Nephron (organoid): Measurements from ENCODE around the gene ZNF777.

Experiments
- H3K27ac Mint-ChIP-seq, 3 experiments: 2 replicates each; pipeline ENCODE4 v1.8.0; 2020; ENCODE audit warnings: mixed read lengths in 3 of 3, mild to moderate bottlenecking in 2 of 3, moderate library complexity in 1 of 3
- H3K27me3 Mint-ChIP-seq: 2 replicates; pipeline ENCODE4 v1.8.0; 2021; ENCODE audit warnings: low read depth, mild to moderate bottlenecking, moderate library complexity, mixed read lengths
- H3K36me3 Mint-ChIP-seq: 2 replicates; pipeline ENCODE4 v1.8.0; 2020; ENCODE audit warnings: low read depth, mixed read lengths
- H3K4me1 Mint-ChIP-seq: 2 replicates; pipeline ENCODE4 v1.8.0; 2020; ENCODE audit warnings: mixed read lengths
- H3K4me3 Mint-ChIP-seq, 3 experiments: 2 replicates each; pipeline ENCODE4 v1.8.0; 2020; ENCODE audit warnings: mild to moderate bottlenecking in 3 of 3, mixed read lengths in 3 of 3, moderate library complexity in 2 of 3
- H3K9me3 Mint-ChIP-seq: 2 replicates; pipeline ENCODE4 v1.8.0; 2020; ENCODE audit warnings: mixed read lengths
- CTCF ChIP-seq, 3 experiments: fragments of 200-600 bp; sonication (generic); IDR thresholded peaks; one replicate each; pipeline ENCODE4 v1.5.0; 2021; ENCODE audit warnings: antibody characterized with exemption in 3 of 3; ENCODE audit not compliant: unreplicated experiment in 3 of 3

The ZNF777 gene

GRCh38 chr7:149423449-149424110 lies 37.3 kb downstream of the ZNF777 start:
- no peak overlapping the region for H3K27ac Mint-ChIP-seq
- peaks cover 3% of the 10 kb centered on the region for H3K36me3 Mint-ChIP-seq
- H3K27me3 Mint-ChIP-seq: no peaks in the 10 kb centered on the region
- H3K9me3 Mint-ChIP-seq: no peaks in the 10 kb centered on the region
- no peaks in the 10 kb centered on the region for H3K4me1 Mint-ChIP-seq
- TF ChIP-seq CTCF (IDR thresholded peaks at IDR 0.05; ENCODE audit: unreplicated experiment in 3 of 3): no peak
- peak overlapping the region in 1 of 3 experiments; percentile 1 for H3K4me3 Mint-ChIP-seq

GRCh38 chr7:149422914-149423301 lies 38.0 kb downstream of the ZNF777 start:
- no peak overlapping the region for H3K4me3 Mint-ChIP-seq
- H3K4me1 Mint-ChIP-seq: no peaks in the 10 kb centered on the region
- TF ChIP-seq CTCF (IDR thresholded peaks at IDR 0.05; ENCODE audit: unreplicated experiment in 3 of 3): no peak
- H3K27ac Mint-ChIP-seq: no peak overlapping the region
- H3K9me3 Mint-ChIP-seq: no peaks in the 10 kb centered on the region
- no peaks in the 10 kb centered on the region for H3K27me3 Mint-ChIP-seq
- H3K36me3 Mint-ChIP-seq: no peaks in the 10 kb centered on the region

- Mint-ChIP-seq H3K9me3 (no peaks in the 10 kb centered on the region), H3K27me3 (no peaks in the 10 kb centered on the region), H3K27ac (peak overlapping the region in 1 of 3 experiments; percentile 63), H3K4me3 (peak overlapping the region; percentile 69 to 81 (median 80)), H3K4me1 (no peaks in the 10 kb centered on the region), H3K36me3 (no peaks in the 10 kb centered on the region)
- TF ChIP-seq CTCF (IDR thresholded peaks at IDR 0.05; ENCODE audit: unreplicated experiment in 3 of 3): peak; percentile 30 to 54 (median 48)
Observed at GRCh38 chr7:149422162-149422913, 38.5 kb downstream of the ZNF777 start.

GRCh38 chr7:149420006-149420405 lies 40.9 kb downstream of the ZNF777 start:
- peak overlapping the region; percentile 29 to 57 (median 50) for H3K4me3 Mint-ChIP-seq
- no peak overlapping the region for H3K27ac Mint-ChIP-seq
- H3K4me1 Mint-ChIP-seq: peaks cover 5% of the 10 kb centered on the region
- H3K9me3 Mint-ChIP-seq: no peaks in the 10 kb centered on the region
- H3K36me3 Mint-ChIP-seq: no peaks in the 10 kb centered on the region
- TF ChIP-seq CTCF (IDR thresholded peaks at IDR 0.05; ENCODE audit: unreplicated experiment in 3 of 3): no peak
- peaks cover 6% of the 10 kb centered on the region for H3K27me3 Mint-ChIP-seq

GRCh38 chr7:149415391-149416071 lies 45.3 kb downstream of the ZNF777 start:
- H3K9me3 Mint-ChIP-seq: no peaks in the 10 kb centered on the region

More at GRCh38 chr7:149415391-149416071, 45.3 kb downstream of the ZNF777 start:
- Mint-ChIP-seq H3K4me1 (peaks cover 8% of the 10 kb centered on the region), H3K36me3 (no peaks in the 10 kb centered on the region), H3K27ac (peak overlapping the region; percentile 23 to 58 (median 51)), H3K4me3 (peak overlapping the region; percentile 77 to 81 (median 78)), H3K27me3 (peaks cover 15% of the 10 kb centered on the region)
- no peak for TF ChIP-seq CTCF (IDR thresholded peaks at IDR 0.05; ENCODE audit: unreplicated experiment in 3 of 3)
